NOMO-1 treated with dmso at 0.1 percent for 144 hours (cell line): Measurements from ENCODE around the gene KRTAP3-3.
"Not testable (repeated sequence)": the region's sequence is repeated elsewhere in the genome, so short reads cannot be mapped to it uniquely, and the experiment has no call there.

ENCODE experiments used
- DNase-seq: peaks from one replicate; lab custom pipeline; 2025; ENCODE audit not compliant: unreplicated experiment; lab: John Stamatoyannopoulos, UW

KRTAP3-3 gene

GRCh38 chr17:40993839-40994238 is at the start of gene KRTAP3-3:
KRTAP3-3 (minus strand) TSS chr17:40994164; CDS start chr17:40994097, 67 bp downstream.
- DNase-seq = no peak

- no peak for DNase-seq
Measured at GRCh38 chr17:41042953-41043352, 49.0 kb upstream of the KRTAP3-3 start.

GRCh38 chr17:41040783-41041571 is 47.0 kb upstream of the KRTAP3-3 start, which contains the start of gene KRTAP1-1:
KRTAP1-1 (minus strand) TSS chr17:41041450; CDS start chr17:41041397, 53 bp downstream.
- DNase-seq = not testable (repeated sequence)

GRCh38 chr17:41037853-41038350 is 43.9 kb upstream of the KRTAP3-3 start:
- DNase-seq = no peak

GRCh38 chr17:41034346-41034935 is 40.5 kb upstream of the KRTAP3-3 start, which contains the start of gene KRTAP1-3:
KRTAP1-3 (minus strand) TSS chr17:41034874; CDS start chr17:41034821, 53 bp downstream.
- not testable (repeated sequence) for DNase-seq

- DNase-seq = no peak
Measured at GRCh38 chr17:41029633-41030245, 35.8 kb upstream of the KRTAP3-3 start, which contains the start of gene KRTAP1-4. KRTAP1-4 (minus strand) TSS chr17:41030195; CDS start chr17:41030078, 117 bp downstream.

- DNase-seq = no peak
Measured at GRCh38 chr17:41026715-41027471, 32.9 kb upstream of the KRTAP3-3 start, which contains the start of gene KRTAP1-5. KRTAP1-5 (minus strand) TSS chr17:41027208; CDS start chr17:41027155, 53 bp downstream.

- no peak for DNase-seq
Measured at GRCh38 chr17:41024697-41025096, 30.7 kb upstream of the KRTAP3-3 start.

- DNase-seq = no peak
Measured at GRCh38 chr17:41020336-41020735, 26.4 kb upstream of the KRTAP3-3 start.

- DNase-seq = no peak
Measured at GRCh38 chr17:41019415-41019814, 25.5 kb upstream of the KRTAP3-3 start.

- DNase-seq = no peak
Measured at GRCh38 chr17:41018541-41018940, 24.6 kb upstream of the KRTAP3-3 start.

- no peak for DNase-seq
Measured at GRCh38 chr17:41016578-41017215, 22.7 kb upstream of the KRTAP3-3 start.

GRCh38 chr17:41015454-41015853 is 21.5 kb upstream of the KRTAP3-3 start:
- no peak for DNase-seq

- no peak for DNase-seq
Measured at GRCh38 chr17:41013606-41014005, 19.6 kb upstream of the KRTAP3-3 start.

- no peak for DNase-seq
Measured at GRCh38 chr17:41013181-41013580, 19.2 kb upstream of the KRTAP3-3 start.

GRCh38 chr17:41012326-41013120 is 18.6 kb upstream of the KRTAP3-3 start:
- no peak for DNase-seq

- DNase-seq = no peak
Measured at GRCh38 chr17:41010441-41010840, 16.5 kb upstream of the KRTAP3-3 start.

- no peak for DNase-seq
Measured at GRCh38 chr17:41009936-41010335, 16.0 kb upstream of the KRTAP3-3 start.

GRCh38 chr17:41009301-41009760 is 15.4 kb upstream of the KRTAP3-3 start:
- no peak for DNase-seq
